Right renal cortex interstitium (tissue), 3 donors: ENCODE measurements around the gene MMP10. TPM values are rescaled to one million over a fixed set of nuclear protein-coding genes. Genes with fewer than 3 reads are reported as not detected.
"Not testable (repeated sequence)": the region's sequence is repeated elsewhere in the genome, so short reads cannot be mapped to it uniquely, and the experiment has no call there.

Experiments
- DNase-seq, 3 donors: peaks; one replicate each; pipeline ENCODE4 v3.0.0-alpha.2; 2013; ENCODE audit warnings: low read depth in 3 of 3, low spot score in 2 of 3
- polyA plus RNA-seq, 3 donors: library from polyadenylated mRNA; unstranded; fragments of 120-200 nt; gene quantifications; one replicate each; pipeline ENCODE4 v1.2.1, GENCODE V29; 2013; ENCODE audit not compliant: insufficient read length in 3 of 3

The MMP10 gene
- polyA plus RNA-seq, 3 donors = not detected

- DNase-seq = not testable (repeated sequence)
These were observed 49.5 kb downstream of the MMP10 start for GRCh38 chr11:102730944-102731343.

DNA sequence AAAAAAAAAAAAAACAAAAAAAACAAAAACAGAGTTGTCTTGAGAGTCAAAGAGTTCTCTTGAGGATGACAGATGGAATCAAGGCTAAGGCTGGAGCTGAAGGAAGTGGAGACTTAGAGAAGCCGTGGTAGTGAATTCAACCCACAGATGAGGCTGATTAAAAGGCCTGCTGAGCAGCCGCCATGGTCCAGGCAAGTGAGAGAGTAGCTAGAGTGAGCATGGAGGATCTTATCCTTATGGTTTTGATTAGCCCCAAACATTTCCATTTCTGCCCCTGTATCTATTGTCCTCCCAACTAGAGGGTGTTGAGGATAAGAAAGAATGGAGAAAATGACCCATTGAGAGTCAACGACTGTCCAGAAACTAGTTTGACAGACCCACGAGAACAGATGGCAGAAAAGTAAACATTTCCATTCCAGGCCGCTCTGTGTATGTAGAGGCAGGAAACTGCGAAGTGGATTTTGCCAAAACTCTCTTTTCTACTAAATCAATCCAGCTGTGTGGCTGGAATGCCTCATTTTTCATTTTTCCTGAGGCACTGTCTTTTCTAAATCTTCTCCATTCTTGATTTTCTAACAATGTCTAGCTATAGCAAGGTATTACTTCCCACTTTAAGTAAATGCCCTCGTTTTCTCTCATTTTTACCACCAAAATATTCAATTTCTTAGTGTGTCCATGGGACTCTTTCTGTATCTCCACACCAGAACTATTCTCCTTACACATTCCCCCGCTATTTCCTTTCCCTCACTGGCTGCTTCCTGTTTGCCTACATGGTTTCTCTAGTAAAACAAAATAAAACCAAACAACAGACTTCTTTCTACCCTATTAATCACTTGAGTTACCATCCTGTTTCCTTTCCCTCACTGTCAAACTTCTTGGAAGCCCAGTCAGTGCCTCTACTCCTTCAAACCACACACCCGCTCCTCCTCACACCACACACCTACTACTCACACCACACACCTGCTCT, 50.3 kb downstream of the MMP10 start:
- no peak for DNase-seq

DNA sequence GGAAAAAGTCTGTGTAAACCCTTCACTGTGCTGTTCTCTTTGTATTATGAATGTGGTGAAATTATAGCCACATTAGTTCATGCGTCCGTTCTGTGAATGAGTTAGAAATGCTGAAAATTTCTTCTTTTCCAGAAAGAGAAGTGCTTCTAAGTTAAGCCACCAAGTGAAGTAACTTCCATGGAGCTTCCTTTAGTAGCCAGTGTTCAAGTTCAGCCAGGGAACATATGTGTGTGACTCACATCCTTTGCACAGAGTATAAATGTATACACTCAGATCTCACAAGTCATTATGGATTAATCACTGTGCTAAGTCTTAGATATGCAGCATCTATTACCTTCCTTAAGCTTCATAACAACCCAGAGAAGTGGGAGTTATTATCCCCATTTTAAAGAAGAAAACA, 52.5 kb downstream of the MMP10 start:
- no peak for DNase-seq

GRCh38 chr11:102724904-102725500, 55.4 kb downstream of the MMP10 start, which contains the start of gene MMP8:
MMP8 (minus strand) TSS chr11:102724954; CDS start chr11:102724855, 99 bp downstream.
- DNase-seq = no peak

DNA sequence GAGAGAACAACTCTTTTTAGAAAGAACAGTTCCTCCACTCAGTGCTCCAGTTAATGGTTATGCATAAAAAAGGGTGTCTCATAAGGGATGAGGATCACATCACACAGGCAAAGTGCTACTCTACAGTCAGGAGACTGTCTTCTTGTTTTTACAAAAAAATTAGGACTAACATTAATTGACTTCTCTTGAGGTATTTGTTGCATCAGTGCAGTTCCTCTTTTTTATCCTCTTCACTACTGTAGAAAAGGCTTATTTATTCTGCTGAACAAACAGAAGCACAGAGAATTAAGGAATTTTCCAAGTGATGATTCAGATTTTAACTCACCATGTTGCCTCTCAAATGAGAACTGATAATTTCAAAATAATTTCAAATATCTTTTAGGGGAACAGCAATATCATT, 57.6 kb downstream of the MMP10 start:
- DNase-seq = no peak

Other genes starting within 250 kb of the MMP10 start
- gene MMP7, start 249.9 kb downstream of the MMP10 start, polyA plus RNA-seq = 10 to 100 TPM; 21.8 to 31.4 (median 25.7) TPM
- not detected for gene MMP20, start 155.3 kb downstream of the MMP10 start, polyA plus RNA-seq
- not detected for gene MMP27, start 74.9 kb downstream of the MMP10 start, polyA plus RNA-seq
- under 1 TPM in 1 of 3 donors, not detected in 2; 0.18 TPM for gene MMP8, start 55.7 kb downstream of the MMP10 start, polyA plus RNA-seq
- under 1 TPM; 0.07 to 0.28 (median 0.24) TPM for gene MMP1, start 17.5 kb upstream of the MMP10 start, polyA plus RNA-seq
- under 1 TPM in 1 of 3 donors, not detected in 2; 0.06 TPM for gene MMP3, start 63.0 kb upstream of the MMP10 start, polyA plus RNA-seq
- gene MMP12, start 94.4 kb upstream of the MMP10 start, polyA plus RNA-seq = 1 to 10 TPM; 2.3 to 4.2 (median 3.7) TPM
- not detected for gene MMP13, start 175.1 kb upstream of the MMP10 start, polyA plus RNA-seq